Measurements from ENCODE around the gene MCCD1.
A peak's percentile ranks its signal among the peaks of the same experiment; 100 is the strongest.
"Not testable (repeated sequence)": the region's sequence is repeated elsewhere in the genome, so short reads cannot be mapped to it uniquely, and the experiment has no call there.

MCCD1 gene

DNA sequence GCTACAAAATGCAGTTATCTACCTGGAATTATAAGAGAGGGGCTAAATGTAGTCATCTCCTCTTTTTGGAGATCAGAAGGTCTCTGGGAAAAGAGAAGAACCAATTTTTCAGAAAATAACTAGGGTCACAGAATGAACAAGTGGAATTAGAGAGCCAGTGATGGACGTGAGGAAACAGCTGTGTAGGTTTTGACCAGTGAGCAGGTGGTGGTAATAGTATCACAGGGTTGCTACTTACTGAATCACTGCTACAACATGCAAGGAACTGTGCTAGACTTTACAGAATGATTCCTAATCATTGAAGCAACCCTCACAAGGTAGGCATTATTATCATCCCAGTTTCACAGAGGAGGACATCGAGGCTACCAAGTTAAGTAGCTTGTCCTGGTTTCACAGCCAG, 15.9 kb downstream of the MCCD1 start:
- DNase-seq: no peak

- no peak for DNase-seq
These were observed 16.5 kb downstream of the MCCD1 start for GRCh38 chr6:31545291-31545690.

DNA sequence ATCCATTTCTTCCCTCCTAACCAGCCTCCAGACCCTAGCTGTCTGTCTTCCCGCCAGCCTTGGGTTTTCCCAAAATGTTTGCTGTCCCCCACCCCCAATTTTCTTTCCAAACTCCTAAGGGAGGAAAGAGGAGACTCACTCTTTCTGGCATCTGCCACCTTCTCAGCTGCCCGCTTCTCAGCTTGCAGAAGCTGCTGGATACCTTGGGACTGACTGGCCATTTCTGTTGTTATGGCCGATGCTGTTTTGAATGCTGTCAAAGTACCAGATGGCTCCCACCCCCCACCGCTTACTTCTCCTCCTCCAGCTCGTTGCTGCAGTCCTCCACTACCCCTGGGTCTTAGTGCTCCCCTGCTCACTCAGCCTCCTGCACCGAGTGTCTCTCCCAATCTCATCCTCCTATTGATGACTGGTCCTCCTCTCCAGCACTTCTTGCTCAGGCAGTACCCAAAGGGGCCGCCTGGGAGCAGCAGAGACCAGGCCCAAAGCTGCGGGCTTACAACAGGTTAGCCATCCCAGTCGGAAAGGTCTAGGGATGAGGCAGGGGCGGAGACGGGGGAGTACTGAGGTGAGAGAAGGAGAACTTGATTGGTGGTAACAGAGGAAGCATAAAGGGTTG, 17.7 kb downstream of the MCCD1 start, which contains the start of gene ATP6V1G2:
Gene ATP6V1G2, minus strand, starts transcription at position 270 of the 619 bp plus-strand sequence. Its CDS starts 49 bp downstream, at position 221.
- peak; percentile 94 to 95 for DNase-seq

- DNase-seq: peak; percentile 93 to 96
These were observed 18.4 kb downstream of the MCCD1 start, which contains the start of gene NFKBIL1 for GRCh38 chr6:31546958-31547726. Gene NFKBIL1, plus strand, starts transcription at chr6:31547608. Its CDS starts 87 bp downstream, at chr6:31547695.

GRCh38 chr6:31547727-31548543, 19.2 kb downstream of the MCCD1 start:
- DNase-seq: peak in 1 of 2 experiments; percentile 57

DNA sequence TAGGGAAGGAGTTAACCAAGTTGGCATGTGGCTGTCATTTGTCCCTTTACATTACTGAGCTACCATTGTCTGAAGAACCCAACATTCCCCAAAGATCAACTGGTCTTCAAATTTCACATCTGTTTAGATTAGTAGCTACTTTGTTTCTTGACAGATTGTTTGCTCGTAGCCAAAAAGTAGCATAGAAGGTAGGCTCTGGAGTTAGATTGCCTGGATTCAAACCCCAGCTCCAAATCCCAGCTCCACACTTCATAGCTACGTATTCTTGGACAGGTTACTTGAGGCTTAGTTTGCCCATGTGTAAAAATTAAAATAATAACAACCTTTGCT, 19.7 kb downstream of the MCCD1 start:
- DNase-seq: no peak

DNA sequence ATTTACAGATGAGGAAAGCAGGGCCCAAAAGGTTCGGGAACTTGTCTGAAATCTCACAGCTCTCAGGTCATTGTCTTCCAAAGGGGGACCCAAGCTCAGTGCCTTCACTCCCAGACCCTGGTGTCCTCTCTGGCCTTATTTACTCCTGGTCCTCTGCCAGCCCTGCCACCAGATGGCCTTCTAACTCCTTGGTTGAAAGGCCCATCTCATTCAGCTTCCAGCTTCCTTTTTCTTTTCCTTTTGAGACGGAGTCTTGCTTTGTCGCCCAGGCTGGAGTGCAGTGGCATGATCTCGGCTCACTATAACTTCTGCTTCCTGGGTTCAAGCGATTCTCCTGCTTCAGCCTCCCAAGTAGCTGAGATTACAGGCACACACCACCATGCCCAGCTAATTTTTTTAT, 22.6 kb downstream of the MCCD1 start:
- DNase-seq: not testable (repeated sequence)

GRCh38 chr6:31556307-31556706, 27.5 kb downstream of the MCCD1 start:
- DNase-seq: no peak

DNA sequence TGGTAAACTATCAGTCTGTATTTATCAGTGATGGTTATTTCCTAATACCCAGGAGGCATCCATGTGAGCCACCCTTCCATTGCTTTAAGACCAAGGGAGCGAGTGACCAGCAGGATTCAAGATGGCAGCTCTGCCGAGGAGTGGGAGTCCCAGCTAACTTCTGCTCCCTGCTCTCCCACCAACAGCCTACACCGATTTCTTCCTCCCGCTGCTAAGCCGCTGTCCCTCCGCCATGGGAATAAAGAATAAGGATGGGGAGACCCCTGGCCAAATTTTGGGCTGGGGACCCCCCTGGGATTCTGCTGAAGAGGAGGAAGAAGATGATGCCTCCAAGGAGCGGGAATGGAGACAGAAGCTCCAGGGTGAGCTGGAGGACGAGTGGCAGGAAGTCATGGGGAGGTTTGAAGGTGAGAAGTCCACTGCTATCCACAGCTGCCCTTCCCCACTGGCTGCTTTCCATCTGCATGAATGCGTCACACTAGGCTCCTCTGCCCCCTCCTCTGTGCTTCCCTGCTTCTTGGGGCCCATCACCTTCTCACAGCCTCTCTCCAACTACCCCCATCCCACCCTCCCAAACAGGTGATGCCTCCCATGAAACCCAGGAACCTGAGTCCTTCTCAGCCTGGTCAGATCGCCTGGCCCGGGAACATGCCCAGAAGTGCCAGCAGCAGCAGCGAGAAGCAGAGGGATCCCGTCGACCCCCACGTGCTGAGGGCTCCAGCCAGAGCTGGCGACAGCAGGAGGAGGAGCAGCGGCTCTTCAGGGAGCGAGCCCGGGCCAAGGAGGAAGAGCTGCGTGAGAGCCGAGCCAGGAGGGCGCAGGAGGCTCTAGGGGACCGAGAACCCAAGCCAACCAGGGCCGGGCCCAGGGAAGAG, 28.9 kb downstream of the MCCD1 start:
- DNase-seq: no peak

DNA sequence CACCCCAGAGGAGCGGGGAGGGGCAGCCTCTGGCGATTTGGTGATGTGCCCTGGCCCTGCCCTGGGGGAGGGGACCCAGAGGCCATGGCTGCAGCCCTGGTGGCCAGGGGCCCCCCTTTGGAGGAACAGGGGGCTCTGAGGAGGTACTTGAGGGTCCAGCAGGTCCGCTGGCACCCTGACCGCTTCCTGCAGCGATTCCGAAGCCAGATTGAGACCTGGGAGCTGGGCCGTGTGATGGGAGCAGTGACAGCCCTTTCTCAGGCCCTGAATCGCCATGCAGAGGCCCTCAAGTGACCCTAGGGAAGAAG, 29.5 kb downstream of the MCCD1 start:
- no peak for DNase-seq

DNA sequence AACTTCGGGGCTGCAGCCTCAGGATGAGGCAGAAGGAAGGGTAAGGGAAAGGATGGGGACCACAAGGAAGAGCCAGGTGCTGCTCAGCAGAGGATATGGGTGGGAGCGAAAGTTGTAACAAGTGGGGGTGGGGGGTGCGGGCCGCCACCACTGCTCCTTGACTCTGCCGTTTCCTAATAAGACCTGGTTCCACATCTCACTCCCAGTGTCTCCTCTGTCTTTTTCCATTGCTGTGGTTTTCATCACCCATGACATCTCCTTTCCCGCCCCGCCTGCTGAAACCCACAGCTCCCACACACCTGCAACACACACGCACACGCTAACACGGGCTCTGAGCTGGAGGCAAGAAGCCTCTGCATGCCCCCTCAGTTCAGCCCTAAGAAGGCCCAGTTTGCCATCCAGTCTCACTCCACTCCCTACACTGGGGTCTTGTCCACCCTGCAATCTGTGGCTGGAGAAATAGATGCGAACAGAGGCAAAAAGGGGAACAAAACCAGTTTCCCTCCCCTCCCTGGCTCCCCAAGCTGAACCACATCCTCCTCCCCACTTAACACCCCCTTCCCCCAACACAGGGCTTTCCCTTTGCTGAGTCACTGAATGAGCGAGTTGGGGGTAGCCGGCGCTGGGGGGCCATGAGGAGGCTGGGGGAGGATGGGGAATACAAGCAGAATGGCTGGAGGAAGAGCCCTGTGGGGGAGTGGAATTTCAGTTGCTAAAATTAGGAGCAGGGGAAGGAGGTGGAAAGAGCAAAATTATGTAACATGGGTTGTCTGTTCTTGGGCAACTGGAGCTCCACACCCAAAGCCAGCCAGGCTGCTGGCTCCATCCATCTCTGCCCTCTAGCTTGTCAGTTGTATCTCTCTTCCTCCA, 30.1 kb downstream of the MCCD1 start:
- DNase-seq: no peak

- DNase-seq: no peak
These were observed 30.8 kb downstream of the MCCD1 start for GRCh38 chr6:31559606-31559957.

- DNase-seq: no peak
These were observed 31.4 kb downstream of the MCCD1 start for GRCh38 chr6:31559958-31560696.

GRCh38 chr6:31560697-31561058, 31.9 kb downstream of the MCCD1 start:
- DNase-seq: no peak

GRCh38 chr6:31567531-31568370, 39.0 kb downstream of the MCCD1 start:
- DNase-seq: no peak

DNA sequence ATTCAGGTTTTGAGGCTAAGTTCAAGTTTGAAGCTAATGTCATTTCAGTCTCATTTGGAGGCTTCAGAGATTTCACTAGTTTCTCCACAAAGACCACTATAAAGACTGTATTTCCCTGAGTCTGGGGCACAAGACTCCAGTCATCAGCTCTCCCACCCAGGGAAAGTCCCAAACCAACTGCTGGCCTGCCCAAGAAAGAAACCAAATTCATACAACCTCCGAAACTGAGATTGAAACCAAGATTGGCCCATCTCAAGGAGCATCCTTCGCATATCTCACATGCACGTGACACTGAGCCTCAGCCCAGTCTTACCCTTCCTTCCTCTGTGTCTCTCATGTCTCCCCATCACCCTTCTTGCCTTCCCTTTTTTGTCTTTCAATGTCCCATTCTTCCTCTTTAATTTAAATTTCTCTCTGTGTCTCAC, 39.8 kb downstream of the MCCD1 start:
- DNase-seq: no peak

GRCh38 chr6:31569861-31570536, 41.2 kb downstream of the MCCD1 start:
- DNase-seq: no peak

DNA sequence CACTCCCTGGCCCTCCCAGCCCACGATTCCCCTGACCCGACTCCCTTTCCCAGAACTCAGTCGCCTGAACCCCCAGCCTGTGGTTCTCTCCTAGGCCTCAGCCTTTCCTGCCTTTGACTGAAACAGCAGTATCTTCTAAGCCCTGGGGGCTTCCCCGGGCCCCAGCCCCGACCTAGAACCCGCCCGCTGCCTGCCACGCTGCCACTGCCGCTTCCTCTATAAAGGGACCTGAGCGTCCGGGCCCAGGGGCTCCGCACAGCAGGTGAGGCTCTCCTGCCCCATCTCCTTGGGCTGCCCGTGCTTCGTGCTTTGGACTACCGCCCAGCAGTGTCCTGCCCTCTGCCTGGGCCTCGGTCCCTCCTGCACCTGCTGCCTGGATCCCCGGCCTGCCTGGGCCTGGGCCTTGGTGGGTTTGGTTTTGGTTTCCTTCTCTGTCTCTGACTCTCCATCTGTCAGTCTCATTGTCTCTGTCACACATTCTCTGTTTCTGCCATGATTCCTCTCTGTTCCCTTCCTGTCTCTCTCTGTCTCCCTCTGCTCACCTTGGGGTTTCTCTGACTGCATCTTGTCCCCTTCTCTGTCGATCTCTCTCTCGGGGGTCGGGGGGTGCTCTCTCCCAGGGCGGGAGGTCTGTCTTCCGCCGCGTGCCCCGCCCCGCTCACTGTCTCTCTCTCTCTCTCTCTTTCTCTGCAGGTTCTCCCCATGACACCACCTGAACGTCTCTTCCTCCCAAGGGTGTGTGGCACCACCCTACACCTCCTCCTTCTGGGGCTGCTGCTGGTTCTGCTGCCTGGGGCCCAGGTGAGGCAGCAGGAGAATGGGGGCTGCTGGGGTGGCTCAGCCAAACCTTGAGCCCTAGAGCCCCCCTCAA, 43.5 kb downstream of the MCCD1 start, which contains the start of gene LTA:
Gene LTA, plus strand, starts transcription at position 249 of the 871 bp plus-strand sequence. Its CDS starts 454 bp downstream, at position 703.
- no peak for DNase-seq
